Measurements from ENCODE around the gene RPL31.

The RPL31 gene

GRCh38 chr2:100997509-100998234 lies 4.4 kb upstream of the RPL31 start:
- no peak for DNase-seq

- DNase-seq, result no peak
Observed at GRCh38 chr2:100998235-100998573, 3.9 kb upstream of the RPL31 start.

DNA sequence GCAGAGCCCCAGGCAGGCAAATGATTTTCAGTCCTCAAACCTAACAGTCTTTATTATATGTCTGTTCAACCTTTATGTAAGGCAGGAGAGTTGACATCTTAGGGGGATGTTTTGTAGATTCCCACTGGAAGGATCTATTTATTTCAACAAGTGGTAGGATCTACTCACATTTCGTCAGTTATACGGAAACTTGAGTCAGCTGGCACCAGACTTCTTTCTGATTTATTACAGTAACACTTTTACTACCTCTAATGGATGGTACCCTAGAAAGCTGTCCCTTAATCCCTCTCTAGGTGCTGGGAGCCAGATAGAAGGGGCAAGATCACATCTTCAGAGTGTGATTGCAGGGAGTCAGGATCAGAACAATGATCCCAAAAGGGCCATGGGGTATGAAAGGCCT lies 2.1 kb upstream of the RPL31 start:
- DNase-seq, result no peak

DNA sequence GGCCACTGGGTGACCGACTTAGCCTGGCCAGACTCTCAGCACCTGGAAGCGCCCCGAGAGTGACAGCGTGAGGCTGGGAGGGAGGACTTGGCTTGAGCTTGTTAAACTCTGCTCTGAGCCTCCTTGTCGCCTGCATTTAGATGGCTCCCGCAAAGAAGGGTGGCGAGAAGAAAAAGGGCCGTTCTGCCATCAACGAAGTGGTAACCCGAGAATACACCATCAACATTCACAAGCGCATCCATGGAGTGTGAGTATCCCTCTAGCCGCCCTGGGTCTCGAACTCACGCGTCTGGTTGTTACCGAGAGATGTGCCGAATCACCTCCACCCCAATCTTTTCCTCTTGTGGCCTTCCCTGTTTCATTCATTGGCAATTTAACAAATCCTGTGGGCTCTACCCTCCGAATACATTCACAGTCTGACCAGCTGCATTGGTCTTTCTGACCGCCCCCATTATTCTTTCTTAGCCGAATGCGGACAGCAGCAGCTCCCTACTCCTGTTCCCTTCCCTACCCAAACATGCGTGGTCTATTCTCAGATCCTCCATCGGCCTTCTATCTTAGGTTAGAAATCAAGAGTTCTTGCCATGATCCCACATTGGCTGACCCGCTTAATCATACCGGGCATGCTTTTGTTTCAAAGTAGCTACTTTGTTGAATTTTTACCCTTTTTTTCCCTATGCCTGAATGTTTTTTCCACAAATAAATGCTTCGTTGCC lies 631 bp downstream of the RPL31 start:
- DNase-seq, result no peak

GRCh38 chr2:101003278-101003775 lies 1.2 kb downstream of the RPL31 start:
- no peak for DNase-seq

GRCh38 chr2:101004620-101005325 lies 2.7 kb downstream of the RPL31 start:
- no peak for DNase-seq

GRCh38 chr2:101006065-101006715 lies 4.1 kb downstream of the RPL31 start:
- DNase-seq, result no peak

DNA sequence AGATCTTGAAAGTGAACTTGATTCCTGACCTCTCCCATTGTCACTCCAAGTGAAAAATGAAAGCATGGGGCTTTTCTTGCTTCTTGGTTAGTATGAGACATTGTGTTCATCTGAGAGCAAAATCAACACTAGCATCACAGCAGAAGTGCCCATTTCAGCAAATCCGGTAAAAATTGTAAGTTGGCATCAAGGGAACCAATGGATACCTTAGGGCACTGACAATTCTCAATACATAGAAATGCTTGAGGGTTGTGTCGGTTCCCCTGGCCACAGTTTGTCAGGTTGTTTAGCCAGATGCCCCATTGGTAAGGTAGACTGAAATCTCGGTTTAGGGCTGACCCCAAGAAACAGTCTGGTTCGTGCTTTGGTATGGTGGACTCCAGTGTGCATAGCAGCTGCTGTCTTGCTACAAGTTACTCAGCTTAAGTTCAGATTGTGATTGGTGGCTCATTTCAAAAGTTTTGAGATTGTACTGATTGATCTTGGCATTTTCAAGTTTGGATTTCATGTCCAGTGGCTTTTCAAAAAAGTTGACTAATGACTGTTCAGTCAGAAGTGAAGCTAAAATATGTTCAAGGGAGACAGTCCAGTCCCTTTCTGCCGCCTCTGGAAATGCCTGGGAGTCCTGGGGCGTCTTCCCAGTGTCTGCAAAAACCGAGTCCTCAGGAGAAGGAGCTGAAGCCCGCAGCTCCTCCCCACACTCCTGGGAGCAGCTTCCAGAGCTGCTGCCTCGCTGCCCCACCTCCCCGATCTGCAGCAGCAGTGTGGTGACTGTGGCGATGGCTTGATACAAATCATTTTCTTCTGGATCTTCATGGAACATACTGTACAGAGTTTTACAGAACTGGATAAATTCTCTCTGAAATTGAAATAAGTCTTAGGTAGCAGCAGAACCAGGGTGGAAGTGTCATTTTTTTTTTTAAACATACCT lies 5.6 kb downstream of the RPL31 start:
- DNase-seq, result no peak

GRCh38 chr2:101011152-101011551 lies 9.1 kb downstream of the RPL31 start:
- no peak for DNase-seq

- no peak for DNase-seq
Observed at GRCh38 chr2:101012054-101012705, 10.1 kb downstream of the RPL31 start.

DNA sequence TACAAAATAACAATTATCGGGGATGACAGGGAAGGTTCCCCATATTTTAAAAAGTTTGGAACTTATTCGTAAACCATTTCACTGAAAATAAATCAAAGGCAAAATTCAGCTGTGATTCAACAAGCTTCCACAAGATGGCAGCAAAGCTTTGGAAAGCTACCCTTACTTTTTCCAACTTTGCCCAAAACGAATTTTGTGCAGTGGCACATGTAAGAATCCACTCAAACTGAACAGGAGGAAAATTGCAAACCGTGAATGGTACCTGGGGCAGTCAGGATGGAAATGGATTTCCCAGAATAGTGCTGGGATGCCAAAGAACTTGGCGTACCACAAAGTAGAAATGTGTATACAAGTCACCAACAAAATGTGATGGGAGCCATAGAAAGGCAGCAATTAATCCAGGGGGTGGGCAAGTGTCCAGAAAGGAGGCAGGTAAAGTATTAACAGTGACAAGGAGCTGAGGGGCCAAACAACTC lies 10.7 kb downstream of the RPL31 start:
- DNase-seq, result no peak

GRCh38 chr2:101014264-101014857 lies 12.3 kb downstream of the RPL31 start:
- DNase-seq, result no peak

DNA sequence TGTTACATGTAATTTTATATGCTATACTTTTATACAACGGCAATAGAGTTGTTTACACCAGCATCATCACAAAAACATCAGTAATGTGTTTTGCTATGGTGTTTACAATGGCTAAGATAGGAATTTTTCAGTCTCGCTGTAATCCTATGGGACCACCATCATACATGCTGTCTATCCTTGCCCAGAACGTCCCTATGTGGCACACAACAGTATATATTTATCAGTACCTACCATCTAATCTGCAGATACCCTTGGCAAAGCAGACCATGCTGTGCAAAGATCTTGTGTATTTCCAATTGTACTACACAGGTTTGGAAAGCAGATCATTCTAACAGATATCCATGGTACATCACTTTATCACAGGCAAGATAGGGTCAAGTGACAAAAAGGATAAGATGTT lies 15.3 kb downstream of the RPL31 start:
- no peak for DNase-seq

DNA sequence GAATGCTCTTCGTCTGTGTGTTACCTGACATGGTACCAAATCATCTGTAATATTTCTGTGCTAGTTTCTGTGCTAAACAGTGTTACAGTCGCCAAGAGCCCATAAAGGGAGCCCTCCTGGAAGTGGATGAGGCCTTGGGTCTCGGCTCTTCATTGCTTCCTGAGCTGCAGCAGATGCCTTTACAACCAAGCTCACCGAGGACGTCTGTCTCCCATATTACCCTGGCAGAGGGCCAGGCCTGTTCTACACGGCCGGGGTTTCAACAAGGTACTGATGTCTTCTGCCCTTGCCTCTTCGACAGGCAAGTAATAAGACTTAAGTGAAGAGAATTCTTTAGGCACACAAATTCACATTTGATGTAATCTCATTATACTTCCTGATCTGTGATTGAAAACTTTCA lies 16.8 kb downstream of the RPL31 start:
- DNase-seq, result no peak

DNA sequence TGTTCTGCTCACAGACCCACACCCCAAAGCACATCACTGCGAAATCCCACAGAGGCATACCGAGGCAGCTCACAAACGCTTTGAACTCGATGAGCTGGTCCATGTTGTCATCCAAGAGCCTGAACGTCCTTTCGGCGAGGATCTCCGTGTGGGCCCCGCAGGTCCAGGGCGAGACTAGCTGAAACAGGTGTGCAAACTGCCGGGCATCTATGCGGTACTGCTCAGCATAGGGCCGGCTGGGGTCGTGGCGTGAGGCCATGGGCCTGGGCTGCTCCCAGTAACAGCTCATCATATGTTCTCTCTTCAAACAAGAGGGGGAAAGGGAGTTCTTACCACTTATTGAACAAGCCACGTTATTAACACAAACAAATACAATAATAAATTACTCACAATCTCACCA lies 20.1 kb downstream of the RPL31 start:
- no peak for DNase-seq

DNA sequence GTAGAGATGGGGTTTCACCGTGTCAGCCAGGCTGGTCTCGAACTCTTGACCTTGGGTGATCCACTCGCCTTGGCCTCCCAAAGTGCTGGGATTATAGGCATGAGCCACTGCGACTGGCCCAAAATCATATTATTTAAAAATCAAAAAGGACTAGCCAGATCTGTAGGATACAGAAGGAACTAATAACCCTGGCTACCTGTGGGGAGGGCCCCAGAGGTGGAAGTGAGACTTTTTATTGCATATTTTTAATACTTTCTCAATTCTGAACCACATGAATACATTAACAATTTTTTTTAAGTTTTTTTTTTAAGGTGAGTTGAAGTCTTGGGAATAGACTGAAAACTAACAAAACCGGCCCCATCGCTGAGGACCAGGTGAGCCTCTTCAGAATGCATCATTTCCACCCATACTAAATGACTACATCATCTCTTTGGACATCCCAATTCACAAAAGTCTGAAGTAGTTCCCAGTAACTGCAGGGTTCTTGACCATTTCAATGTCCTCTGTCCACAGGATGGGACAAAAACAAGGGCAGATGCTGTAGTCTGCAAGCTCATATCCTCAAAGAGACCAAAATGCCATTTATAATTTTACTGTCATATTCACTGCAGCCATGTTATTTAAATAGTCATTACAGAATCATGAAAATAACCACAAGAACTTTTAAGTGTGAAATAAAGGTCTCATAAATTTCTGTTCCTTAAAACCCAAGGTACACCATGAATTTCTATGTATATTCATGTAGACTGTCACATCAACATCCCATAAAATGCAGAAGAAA lies 21.4 kb downstream of the RPL31 start:
- no peak for DNase-seq

GRCh38 chr2:101025561-101025960 lies 23.5 kb downstream of the RPL31 start:
- no peak for DNase-seq

DNA sequence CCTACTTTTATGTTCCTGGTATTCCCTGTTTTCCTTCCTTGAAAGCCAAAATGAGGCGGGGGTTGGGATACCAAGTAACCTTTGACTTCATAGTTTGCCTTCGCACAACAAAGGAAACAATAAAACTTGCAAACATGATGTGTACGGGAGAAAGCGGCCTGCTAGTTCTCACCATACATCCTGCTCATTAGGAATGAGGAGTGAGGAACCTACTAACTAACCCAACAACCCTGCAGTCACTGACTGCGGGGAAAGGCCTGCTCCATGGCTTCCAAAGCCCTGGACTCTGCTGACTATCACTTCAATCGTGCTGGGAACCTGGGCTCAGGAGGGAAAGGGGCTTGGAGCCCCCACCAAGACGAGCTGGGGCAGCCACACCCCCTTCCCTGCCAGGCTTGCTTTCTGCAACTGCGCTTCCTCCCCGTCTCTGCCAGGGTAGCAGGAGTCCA lies 24.2 kb downstream of the RPL31 start:
- DNase-seq, result no peak

DNA sequence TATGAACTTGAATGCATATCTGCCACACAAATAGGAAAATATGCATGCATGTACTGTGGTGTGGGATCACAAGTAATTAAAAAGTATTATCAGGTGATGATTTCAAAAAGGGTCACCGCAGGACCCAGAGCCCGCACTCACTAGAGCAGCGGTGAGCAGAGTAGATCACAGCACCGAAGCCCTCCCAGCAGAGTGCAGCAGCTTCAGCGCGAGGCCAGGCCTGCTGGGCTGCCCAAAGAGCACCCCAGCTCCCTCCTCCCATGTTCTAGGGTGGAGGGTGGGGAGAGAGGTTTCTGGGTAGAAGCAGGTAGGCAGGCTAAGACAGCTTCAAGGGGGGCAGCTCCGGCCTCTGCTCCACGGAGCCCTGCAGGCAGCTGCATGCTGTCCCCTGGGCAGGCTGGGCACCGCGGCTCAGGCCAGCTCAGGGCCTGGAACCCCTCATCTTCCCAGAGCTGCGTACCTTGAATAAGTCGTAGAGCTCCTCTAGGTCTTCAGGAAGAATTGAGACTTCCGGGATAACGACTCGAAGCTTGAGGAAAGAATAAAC lies 24.9 kb downstream of the RPL31 start:
- no peak for DNase-seq

DNA sequence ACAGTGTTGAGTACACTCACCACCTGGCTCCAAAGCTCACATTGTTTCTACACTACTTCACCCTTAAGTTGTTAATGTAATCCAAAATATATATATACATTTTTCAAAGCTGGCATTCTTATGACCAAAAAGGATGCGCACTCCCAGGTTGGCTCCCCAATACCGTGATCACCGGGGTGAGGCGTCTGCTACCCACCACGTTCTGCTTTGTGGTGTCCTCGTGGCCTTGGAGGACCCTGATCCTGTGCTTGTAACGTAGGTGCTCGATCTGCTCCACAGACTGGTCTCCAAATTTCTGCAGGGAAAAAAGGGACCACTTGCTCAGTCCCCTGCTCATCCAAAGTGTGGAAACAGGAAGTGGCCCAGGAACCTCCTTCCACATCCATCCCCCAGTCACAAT lies 25.8 kb downstream of the RPL31 start:
- no peak for DNase-seq
